HCEC 1CT (cell line): ENCODE data around the gene PTPRK.
"Not testable (repeated sequence)": the region's sequence is repeated elsewhere in the genome, so short reads cannot be mapped to it uniquely, and the experiment has no call there.

Experiments used
- DNase-seq: peaks from one replicate; pipeline ENCODE4 v3.0.0-alpha.2; 2017

The PTPRK gene

DNA sequence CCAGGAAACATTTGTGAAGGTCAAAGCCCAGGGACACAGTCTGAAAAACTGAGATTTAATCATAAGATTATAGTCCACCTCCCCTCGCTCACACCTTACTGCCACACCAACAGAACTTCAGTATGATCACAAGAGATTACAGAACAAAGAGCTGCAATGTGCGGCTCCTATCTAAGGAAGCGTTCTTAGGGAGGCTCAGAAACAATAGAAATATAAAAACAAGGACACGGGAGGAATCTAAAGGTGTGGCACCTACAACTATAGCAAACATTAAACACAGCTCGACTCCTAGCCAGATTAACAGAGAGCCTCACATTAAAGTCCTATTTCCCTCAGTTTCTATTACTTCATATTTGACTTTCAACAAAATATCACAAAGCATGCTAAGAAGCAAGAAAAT, 579.2 kb downstream of the PTPRK start:
- DNase-seq = no peak

DNA sequence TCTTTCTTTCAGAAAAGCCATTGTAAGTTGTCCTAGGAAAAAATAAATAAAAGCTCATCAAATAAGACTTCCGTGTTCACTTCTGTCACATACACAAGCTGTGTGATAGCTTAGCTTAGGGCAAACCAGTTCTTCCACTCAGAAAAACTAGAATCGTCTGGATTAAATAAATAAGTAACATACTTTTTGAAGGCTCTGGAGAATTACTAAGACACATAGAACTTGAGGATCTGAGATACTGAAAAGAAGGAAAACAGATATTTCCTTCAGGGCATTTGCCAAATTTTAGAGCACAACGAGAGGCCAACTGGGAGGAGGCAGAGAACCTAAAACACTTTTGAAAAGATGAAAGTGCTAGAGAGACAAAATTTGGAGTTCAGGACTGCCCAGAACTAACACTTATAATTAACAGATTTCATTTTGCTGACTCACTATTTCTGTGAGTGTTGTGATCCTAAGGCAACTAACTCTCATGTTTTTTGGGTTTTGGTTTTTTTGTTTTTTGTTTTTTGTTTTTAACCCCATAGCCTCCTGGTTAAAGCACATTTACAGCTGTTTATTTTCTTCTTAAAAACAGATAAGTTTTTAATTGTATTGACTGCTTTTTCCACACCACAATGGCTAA, 580.8 kb downstream of the PTPRK start:
- DNase-seq = no peak

DNA sequence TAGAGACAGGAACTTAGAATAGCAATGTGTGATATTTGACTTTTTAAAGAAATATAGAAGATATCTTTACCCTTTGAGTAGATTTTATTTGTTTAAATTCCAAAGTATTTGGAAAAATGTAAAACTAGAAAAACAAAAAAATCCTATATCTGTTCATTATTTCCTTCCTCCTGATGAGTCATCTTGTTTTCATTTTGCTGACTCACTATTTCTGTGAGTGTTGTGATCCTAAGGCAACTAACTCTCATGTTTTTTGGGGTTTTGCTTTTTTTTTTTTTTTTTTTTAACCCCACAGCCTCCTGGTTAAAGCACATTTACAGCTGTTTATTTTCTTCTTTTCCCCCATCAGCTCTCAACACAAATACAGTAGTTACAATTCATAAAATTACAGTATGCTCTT, 581.7 kb downstream of the PTPRK start:
- DNase-seq = peak; percentile 62

DNA sequence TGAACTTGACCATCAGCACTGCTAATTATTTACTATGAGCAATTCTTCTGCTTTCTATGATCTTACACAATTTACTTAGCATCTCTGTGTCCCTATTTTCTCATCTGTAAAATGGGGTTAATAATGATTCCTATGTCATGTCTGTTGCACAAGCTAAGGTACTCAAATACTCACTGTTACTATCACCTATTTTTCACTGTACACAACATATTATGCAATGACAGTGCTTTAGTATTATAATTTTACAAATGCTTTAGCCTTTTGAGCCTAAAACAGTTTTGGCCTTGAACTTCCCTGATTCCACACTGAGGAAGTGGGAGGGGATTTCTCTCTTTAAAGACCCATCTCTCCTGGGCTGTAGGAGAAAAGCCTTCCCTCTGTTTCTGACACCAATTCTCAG, 582.7 kb downstream of the PTPRK start:
- no peak for DNase-seq

DNA sequence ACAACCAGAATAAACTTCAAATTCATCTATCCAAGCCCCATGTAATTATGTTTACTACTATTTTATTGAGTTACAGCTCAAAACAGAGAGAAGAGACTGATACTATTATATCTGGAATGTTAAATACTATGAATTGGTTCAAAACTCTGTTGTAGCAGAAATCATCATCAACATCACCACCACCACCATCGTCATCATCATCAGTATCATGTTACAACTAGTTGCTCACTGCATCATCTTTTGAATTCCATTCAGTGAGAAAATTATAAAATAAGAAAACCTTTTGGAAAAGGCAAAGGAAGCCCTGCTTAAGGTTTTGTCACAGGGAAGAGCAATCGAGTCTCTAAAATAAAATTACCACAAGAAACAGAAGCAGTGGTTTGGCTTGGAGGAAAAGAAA, 583.3 kb downstream of the PTPRK start:
- no peak for DNase-seq

DNA sequence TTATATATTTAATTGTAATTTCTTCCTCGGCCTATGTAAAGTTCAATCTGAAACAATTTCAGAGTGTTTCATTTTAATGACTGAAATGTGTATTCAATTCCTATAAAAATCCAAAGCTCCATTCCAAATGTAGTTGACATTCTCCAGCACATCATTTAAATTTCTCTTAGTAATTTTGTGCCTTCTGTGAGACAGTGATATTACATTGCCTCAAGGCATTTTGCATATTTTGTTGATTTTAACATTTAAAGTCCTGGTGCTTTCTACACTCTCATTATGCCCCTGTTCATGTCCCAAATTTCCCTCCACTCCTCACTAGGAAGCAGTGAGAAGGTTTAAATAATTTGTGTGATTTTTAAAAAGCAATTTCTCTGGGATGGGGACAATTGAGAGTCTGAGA, 585.4 kb downstream of the PTPRK start:
- DNase-seq = no peak

DNA sequence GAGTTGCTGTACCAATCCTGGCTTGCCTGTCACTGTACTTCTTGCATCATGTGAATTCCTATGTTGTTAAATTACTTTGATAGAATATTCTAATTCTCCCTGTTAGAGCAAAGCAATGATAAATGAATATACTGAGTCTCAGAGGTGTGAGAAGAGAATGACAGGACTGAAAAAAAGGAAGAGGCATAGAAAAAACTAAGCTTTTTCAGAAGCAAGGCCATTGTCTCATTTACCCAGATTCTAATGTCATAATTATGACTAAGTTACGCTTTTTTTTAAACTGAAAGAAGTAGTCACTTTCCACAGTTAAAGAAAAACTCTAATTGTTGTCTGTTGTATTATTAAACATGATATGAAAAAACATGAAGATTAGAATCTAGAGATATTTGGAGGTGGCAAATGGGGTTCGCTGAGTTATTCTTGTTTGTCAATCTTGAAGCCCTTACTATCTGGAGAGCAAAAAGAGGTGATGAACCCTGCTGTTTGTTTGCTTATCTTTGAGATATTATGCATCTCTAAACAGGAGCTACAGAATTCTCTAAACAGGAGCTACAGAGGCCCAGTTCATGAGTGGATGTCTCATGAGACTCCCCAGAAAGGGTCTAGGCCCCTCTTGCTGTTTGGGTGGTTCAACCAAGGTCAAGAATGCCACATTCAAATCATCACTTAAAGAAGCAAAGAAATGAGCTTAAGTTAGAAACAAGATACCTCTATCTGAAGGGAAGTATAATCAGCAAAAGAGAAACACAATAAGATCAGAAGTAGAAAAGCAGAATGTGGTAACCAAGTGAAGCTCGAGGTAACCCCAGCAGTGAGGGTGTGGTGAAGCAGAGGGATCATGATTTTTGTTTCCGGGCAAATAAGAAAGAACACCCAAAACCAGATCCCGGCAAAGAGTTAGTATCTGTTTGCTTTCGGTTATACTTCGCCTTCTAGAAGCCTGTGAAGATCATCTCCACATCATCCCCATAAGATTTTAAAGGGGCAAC, 586.3 kb downstream of the PTPRK start:
- no peak for DNase-seq

DNA sequence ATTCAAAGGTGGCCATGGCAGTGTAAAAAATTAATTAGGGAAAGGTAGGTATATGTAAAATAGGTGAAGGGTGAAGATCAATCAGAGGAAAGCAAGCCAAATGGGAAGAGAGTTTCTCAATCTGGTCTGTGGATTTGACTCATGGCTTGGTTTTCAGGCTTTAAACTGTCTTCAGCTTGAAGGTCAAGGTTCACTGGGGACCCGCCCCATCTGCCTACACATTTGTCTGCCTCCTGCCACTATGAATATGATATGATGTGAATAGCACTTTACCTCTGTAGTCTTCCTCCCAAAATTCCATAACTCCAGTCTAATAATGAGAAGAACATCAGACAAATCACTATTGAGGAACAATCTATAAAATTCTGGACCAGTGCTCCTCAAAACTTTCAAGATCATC, 587.3 kb downstream of the PTPRK start:
- no peak for DNase-seq

DNA sequence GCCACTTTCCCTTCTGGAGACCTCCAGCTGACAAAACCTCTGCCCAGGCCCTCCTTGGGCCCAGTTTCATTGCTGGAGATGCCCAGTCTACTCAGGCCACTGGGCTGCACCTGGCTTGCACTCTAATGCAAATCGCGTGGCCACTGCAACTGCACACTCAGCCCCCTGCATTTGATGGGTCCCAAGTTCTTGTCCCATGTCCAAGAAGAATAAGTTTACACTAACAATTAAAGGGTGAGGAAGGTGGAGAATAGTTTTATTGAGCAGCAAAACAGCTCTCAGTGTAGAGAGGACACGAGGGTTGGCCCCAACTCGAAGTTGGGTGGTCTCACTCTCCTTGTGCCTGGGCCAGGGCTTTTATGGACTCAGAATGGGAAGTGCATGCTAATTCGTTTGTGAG, 587.7 kb downstream of the PTPRK start:
- DNase-seq = no peak

DNA sequence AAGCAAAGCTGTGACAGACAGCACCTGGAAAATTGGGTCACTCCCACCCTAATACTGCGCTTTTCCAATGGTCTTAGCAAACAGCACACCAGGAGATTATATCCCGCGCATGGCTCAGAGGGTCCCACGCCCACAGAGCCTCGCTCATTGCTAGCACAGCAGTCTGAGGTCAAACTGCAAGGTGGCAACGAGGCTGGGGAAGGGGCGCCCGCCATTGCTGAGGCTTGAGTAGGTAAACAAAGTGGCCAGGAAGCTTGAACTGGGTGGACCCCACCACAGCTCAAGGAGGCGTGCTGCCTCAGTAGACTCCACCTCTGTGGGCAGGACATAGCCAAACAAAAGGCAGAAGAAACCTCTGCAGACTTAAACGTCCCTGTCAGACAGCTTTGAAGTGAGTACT, 594.0 kb downstream of the PTPRK start:
- DNase-seq = not testable (repeated sequence)

DNA sequence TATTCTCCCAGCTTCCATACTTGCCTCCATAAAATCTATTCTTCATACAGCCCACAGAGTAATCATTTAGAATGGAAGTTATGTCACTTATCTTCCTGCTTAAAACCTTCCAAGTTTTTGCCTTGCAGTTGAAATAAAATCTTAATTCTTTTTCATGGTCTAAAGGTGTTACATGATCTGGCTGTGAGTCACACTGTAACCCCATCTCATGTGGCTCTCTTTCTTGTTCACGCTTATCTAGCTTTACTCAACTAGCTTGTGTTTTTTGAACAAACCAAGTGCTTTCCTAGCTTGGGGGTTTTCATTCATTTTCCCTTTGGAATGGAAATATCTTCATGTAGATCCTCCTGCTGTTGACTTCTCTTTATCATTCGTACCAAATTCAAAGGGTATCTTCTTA, 596.0 kb downstream of the PTPRK start:
- DNase-seq = no peak

DNA sequence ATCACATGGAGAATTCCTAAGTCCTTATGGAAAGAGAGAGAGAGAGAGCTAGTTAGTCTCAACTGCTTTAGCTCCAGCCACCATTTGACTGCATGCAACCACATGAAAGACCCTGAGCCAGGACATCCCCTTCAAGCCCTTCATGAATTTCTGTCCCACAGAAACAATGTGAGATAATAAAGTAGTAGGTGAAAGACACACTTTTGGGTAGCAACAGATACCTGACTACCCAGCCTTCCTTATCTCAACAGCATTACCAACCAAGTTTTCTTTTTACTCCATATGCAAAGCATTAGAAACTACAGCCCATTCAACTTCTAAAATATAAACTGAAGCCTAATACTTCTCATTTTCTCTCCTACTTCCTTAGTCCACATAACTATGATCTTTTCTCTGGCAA, 596.4 kb downstream of the PTPRK start:
- no peak for DNase-seq

DNA sequence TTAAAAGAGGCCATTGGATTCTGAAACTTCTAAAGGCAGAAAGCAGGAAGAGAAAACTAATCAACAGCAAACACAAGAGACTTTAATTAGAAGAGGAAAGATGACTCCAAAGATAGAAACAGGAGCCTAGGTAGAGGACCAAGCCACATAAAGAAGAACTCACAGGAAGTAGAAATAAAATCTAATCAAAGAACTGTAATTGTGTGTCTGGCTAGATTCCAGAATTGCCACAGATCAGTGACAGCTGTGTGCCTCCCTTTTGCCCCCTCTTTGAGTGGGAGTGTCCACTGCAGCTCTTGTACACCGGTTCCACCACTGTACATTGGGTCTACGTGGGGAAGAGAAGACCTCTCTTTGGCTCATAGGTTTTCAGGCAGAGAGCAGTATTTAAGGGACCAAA, 597.3 kb downstream of the PTPRK start:
- DNase-seq = no peak

DNA sequence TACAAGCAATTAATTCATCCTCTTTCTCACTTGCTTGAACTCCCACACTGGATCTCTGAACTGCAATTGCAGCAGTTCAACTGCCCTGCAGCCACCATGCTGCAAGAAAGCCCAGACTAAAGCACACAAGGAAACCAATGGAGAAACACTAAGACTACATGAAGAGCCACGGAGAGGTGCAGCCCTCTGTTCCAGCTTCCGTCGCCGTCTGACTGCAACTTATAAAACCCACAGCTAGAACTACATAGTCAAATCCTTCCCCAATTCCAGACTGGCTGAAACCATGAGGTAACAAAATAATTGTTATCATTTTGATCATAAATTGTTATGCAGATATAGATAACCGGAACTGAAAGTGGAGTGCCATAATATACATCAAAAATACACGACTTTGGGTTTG, 598.4 kb downstream of the PTPRK start:
- DNase-seq = no peak

DNA sequence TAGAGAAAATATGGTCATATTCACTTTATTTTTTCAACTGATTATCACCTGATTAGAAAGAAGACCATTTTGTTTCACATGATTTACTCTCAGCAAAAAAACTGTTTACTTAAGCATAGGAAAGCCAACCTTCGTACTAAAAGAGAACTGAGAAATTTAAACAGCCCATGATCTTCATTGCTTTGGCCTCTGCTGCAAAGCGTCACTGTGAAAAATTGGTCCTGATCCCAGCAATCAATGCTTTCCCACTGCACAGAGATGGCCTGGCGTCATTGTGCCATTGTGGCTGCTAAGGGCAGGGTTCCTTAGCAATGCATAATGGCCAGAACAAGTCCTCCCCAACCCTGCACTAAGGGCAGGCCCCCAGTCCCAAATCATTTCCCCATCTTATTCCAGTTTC, 599.6 kb downstream of the PTPRK start:
- no peak for DNase-seq
